NT2/D1 (cell line): ENCODE results near the gene EDA.

Experiments
- YY1 ChIP-seq: IDR thresholded peaks from 2 replicates; pipeline ENCODE4 v1.6.1; 2011; ENCODE audit not compliant: insufficient read length, insufficient read depth
- ZNF274 ChIP-seq: IDR thresholded peaks from 2 replicates; pipeline ENCODE4 v1.6.1; 2011; ENCODE audit warnings: mild to moderate bottlenecking, low read depth, low read length

GRCh38 chrX:70079870-70080269 is 464.0 kb downstream of the EDA start:
- TF ChIP-seq ZNF274, result no peak
- no peak for TF ChIP-seq YY1
